Caco-2 (cell line): ENCODE measurements around the gene SPOCK1. TPM values are rescaled to one million over a fixed set of nuclear protein-coding genes. Genes with fewer than 3 reads are reported as not detected.

Source experiments
- BruUV-seq: library from RNA; stranded (reverse); fragments of 400-500 nt; replicated peaks from 2 replicates; lab custom pipeline; 2021; lab: Mats Ljungman, UMichigan
- CTCF ChIA-PET: fragments of 300-600 bp; sonication (Branson Sonifier 250); formaldehyde crosslinking; loops from one replicate; lab custom pipeline; 2022; ENCODE audit warnings: antibody characterized with exemption; lab: Charles Lee
- POLR2A ChIA-PET: fragments of 300-600 bp; sonication (Branson Sonifier 250); formaldehyde crosslinking; loops from one replicate; lab custom pipeline; 2022; ENCODE audit warnings: antibody characterized with exemption; lab: Charles Lee
- DNase-seq, 2 experiments: peaks; one replicate each; pipeline versions ENCODE4 v3.0.0 to v3.0.0-alpha.2; 2020 to 2022
- H3K27me3 ChIP-seq: replicated peaks from 2 replicates; pipeline ENCODE4 v1.6.0; 2011; ENCODE audit warnings: low read length; ENCODE audit not compliant: control insufficient read depth, insufficient read depth
- H3K36me3 ChIP-seq: 2 replicates; pipeline ENCODE4 v1.5.1; 2011; ENCODE audit warnings: low read length; ENCODE audit not compliant: control insufficient read depth, insufficient read depth
- H3K4me1 ChIP-seq: fragments of 250-450 bp; sonication (Bioruptor Pico); 2 replicates; pipeline ENCODE4 v1.5.1; 2020; ENCODE audit warnings: mild to moderate bottlenecking
- H3K4me3 ChIP-seq: 2 replicates; pipeline ENCODE4 v1.5.1; 2011; ENCODE audit warnings: low read depth, mild to moderate bottlenecking, control low read depth, low read length
- H3K9me3 ChIP-seq: fragments of 250-450 bp; sonication (Bioruptor Pico); 2 replicates; pipeline ENCODE4 v1.5.1; 2020; ENCODE audit warnings: mild to moderate bottlenecking, moderate library complexity
- H3K27ac Mint-ChIP-seq: one replicate; pipeline ENCODE4 v1.8.0; 2022; ENCODE audit warnings: mixed read lengths; ENCODE audit not compliant: unreplicated experiment
- H3K27me3 Mint-ChIP-seq: one replicate; pipeline ENCODE4 v1.8.0; 2022; ENCODE audit warnings: mixed read lengths; ENCODE audit not compliant: insufficient read depth, unreplicated experiment
- H3K36me3 Mint-ChIP-seq: one replicate; pipeline ENCODE4 v1.8.0; 2022; ENCODE audit warnings: mild to moderate bottlenecking, mixed read lengths; ENCODE audit not compliant: insufficient read depth, unreplicated experiment
- H3K4me1 Mint-ChIP-seq: one replicate; pipeline ENCODE4 v1.8.0; 2022; ENCODE audit warnings: low read depth, mixed read lengths; ENCODE audit not compliant: unreplicated experiment
- H3K4me3 Mint-ChIP-seq: one replicate; pipeline ENCODE4 v1.8.0; 2022; ENCODE audit warnings: mild to moderate bottlenecking, moderate library complexity, mixed read lengths; ENCODE audit not compliant: unreplicated experiment
- H3K9me3 Mint-ChIP-seq: one replicate; pipeline ENCODE4 v1.8.0; 2022; ENCODE audit warnings: mixed read lengths; ENCODE audit not compliant: unreplicated experiment
- intact Hi-C: fragments of 100-400 bp; cut with micrococcal nuclease; formaldehyde crosslinking; loops from one replicate; pipeline ENCODE4 v1.10.0; 2022; ENCODE audit not compliant: unreplicated experiment
- total RNA-seq: library from RNA; stranded (reverse); gene quantifications from 2 replicates; pipeline ENCODE4 v1.2.3, GENCODE V29; 2022
- TF ChIP-seq, protein P1 (sequence below), 2 experiments: fragments of 200-600 bp in 1 of 2; IDR thresholded peaks; 1 replicate in 1 of 2; 2 replicates in 1 of 2; pipeline versions ENCODE4 v1.5.1 to v1.8.0; 2011 to 2022; ENCODE audit warnings: antibody characterized with exemption in 1 of 2, control low read depth in 1 of 2, inconsistent platforms in 1 of 2, low read depth in 1 of 2, low read length in 1 of 2, mild to moderate bottlenecking in 1 of 2, moderate library complexity in 1 of 2; ENCODE audit not compliant: insufficient read depth in 1 of 2, severe bottlenecking in 1 of 2, unreplicated experiment in 1 of 2

Gene SPOCK1
- total RNA-seq, 1 experiment from 2014 or later = not detected

DNA sequence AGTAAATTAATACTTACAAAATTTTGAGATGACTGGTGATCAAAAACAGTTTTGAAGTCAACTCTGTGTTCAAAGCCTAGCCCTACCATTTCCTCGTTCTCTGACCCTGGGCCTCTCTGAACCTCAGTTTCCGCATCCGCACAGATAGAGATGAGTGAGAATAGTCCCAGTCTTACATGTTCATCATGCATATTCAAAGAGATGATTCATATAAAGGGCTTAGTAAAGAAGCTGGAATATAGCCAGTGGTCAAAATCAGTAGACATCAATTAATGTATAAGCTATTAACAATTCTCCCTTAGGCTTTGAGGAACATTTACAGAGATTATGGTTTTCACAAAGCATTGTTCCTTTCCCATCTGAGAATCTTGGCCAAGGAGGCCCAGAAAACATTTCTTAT lies 250.6 kb downstream of the SPOCK1 start:
- Histone ChIP-seq H3K27me3 (no peaks in the 10 kb centered on the region; the same call in none of the 2 replicates), H3K9me3 (no peaks in the 10 kb centered on the region), H3K36me3 (no peaks in the 10 kb centered on the region), H3K4me1 (no peaks in the 10 kb centered on the region), H3K4me3 (no peak overlapping the region)
- intact Hi-C loops = no loop called here
- TF ChIP-seq, protein P1, sequence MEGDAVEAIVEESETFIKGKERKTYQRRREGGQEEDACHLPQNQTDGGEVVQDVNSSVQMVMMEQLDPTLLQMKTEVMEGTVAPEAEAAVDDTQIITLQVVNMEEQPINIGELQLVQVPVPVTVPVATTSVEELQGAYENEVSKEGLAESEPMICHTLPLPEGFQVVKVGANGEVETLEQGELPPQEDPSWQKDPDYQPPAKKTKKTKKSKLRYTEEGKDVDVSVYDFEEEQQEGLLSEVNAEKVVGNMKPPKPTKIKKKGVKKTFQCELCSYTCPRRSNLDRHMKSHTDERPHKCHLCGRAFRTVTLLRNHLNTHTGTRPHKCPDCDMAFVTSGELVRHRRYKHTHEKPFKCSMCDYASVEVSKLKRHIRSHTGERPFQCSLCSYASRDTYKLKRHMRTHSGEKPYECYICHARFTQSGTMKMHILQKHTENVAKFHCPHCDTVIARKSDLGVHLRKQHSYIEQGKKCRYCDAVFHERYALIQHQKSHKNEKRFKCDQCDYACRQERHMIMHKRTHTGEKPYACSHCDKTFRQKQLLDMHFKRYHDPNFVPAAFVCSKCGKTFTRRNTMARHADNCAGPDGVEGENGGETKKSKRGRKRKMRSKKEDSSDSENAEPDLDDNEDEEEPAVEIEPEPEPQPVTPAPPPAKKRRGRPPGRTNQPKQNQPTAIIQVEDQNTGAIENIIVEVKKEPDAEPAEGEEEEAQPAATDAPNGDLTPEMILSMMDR (IDR thresholded peaks at IDR 0.05; ENCODE audit: insufficient read depth in 1 of 2, low read depth in 1 of 2, low read length in 1 of 2, severe bottlenecking in 1 of 2, unreplicated experiment in 1 of 2) = no peak
- BruUV-seq = no TSS peak
- H3K27ac Mint-ChIP-seq = no peak overlapping the region
- ChIA-PET POLR2A (no interaction called here), CTCF (no interaction called here)
- H3K4me3 Mint-ChIP-seq = no peak overlapping the region
- H3K4me1 Mint-ChIP-seq = no peaks in the 10 kb centered on the region
- DNase-seq = no peak
- H3K36me3 Mint-ChIP-seq = no peaks in the 10 kb centered on the region
- H3K27me3 Mint-ChIP-seq = peaks cover 16% of the 10 kb centered on the region
- no peaks in the 10 kb centered on the region for H3K9me3 Mint-ChIP-seq

- BruUV-seq = no TSS peak
- POLR2A ChIA-PET = no interaction called here
- intact Hi-C loops = no loop called here
Observed at GRCh38 chr5:137245438-137245837, 253.7 kb downstream of the SPOCK1 start.

GRCh38 chr5:137240285-137240684 lies 258.8 kb downstream of the SPOCK1 start:
- H3K36me3 ChIP-seq = no peaks in the 10 kb centered on the region
- peaks cover 4% of the 10 kb centered on the region for H3K36me3 Mint-ChIP-seq

More at GRCh38 chr5:137245438-137245837, 253.7 kb downstream of the SPOCK1 start:
- Mint-ChIP-seq H3K4me1 (no peaks in the 10 kb centered on the region), H3K27me3 (peaks cover 8% of the 10 kb centered on the region), H3K9me3 (no peaks in the 10 kb centered on the region), H3K36me3 (no peaks in the 10 kb centered on the region), H3K4me3 (no peak overlapping the region), H3K27ac (no peak overlapping the region)
- no peak for DNase-seq
- CTCF ChIA-PET = no interaction called here
- H3K9me3 ChIP-seq = no peaks in the 10 kb centered on the region
- no peak overlapping the region for H3K4me3 ChIP-seq
- H3K27me3 ChIP-seq = no peaks in the 10 kb centered on the region
- no peaks in the 10 kb centered on the region for H3K4me1 ChIP-seq
- TF ChIP-seq, protein P1 (IDR thresholded peaks at IDR 0.05; ENCODE audit: insufficient read depth in 1 of 2, low read depth in 1 of 2, low read length in 1 of 2, severe bottlenecking in 1 of 2, unreplicated experiment in 1 of 2) = no peak
- no peaks in the 10 kb centered on the region for H3K36me3 ChIP-seq

More at GRCh38 chr5:137240285-137240684, 258.8 kb downstream of the SPOCK1 start:
- TF ChIP-seq, protein P1 (IDR thresholded peaks at IDR 0.05; ENCODE audit: insufficient read depth in 1 of 2, low read depth in 1 of 2, low read length in 1 of 2, severe bottlenecking in 1 of 2, unreplicated experiment in 1 of 2) = no peak
- BruUV-seq = no TSS peak
- no peaks in the 10 kb centered on the region for H3K4me1 ChIP-seq
- intact Hi-C loops = no loop called here
- Mint-ChIP-seq H3K27ac (no peak overlapping the region), H3K9me3 (no peaks in the 10 kb centered on the region), H3K27me3 (peaks cover 5% of the 10 kb centered on the region), H3K4me3 (no peak overlapping the region), H3K4me1 (no peaks in the 10 kb centered on the region)
- no peak for DNase-seq
- no peak overlapping the region for H3K4me3 ChIP-seq
- no peaks in the 10 kb centered on the region for H3K27me3 ChIP-seq
- ChIA-PET POLR2A (no interaction called here), CTCF (no interaction called here)
- no peaks in the 10 kb centered on the region for H3K9me3 ChIP-seq
